H4 (cell line): ENCODE data around the gene SEZ6L. TPM values are rescaled to one million over a fixed set of nuclear protein-coding genes. Genes with fewer than 3 reads are reported as not detected.

Experiments used
- DNase-seq: peaks from one replicate; pipeline ENCODE4 v3.0.0-alpha.2; 2015; ENCODE audit warnings: low spot score
- total RNA-seq: library from RNA; depleted of rRNA; stranded (reverse); fragments of >200 nt; shearing (Covaris generic); gene quantifications from 2 replicates; pipeline ENCODE4 v1.2.3, GENCODE V29; 2014

Gene SEZ6L
- total RNA-seq, 1 experiment from 2014 or later = 0.02 TPM

DNA sequence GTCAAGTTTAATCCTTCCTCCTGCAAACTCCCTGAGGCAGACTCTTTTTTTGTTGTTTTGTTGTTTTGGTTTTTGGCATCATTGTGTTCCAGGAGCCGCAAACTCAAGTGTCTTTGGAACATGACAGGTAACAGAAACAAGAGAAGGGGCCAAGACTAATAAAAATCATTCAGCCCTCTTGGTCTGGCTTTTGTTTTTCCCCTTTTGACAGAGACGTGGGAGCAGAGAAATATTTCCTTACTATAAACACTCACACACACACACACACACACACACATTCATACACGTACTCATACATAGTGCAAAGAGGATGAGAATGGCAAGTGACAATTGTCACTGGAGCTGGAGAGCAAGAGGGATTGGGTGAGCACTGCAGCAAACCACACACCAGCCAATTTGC lies 249.4 kb downstream of the SEZ6L start:
- DNase-seq = no peak

DNA sequence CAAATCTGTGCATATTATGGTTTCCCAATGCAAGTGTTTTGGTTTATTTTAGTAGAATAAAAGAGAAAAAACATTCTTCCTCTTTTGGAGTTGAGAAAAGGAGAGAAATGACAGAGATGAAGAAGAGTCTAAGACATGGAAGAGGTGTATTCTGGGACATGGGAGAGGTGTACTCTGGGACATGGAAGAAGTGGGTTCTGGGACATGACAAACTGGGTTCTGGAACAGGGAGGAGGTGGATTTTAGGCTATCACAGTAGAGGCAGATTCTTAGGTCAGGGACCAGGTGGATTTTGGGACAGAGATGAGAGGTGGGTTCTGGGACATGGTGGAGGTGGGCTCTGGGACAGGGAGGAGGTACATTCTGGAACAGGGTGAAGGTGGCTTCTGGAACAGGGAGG lies 257.7 kb downstream of the SEZ6L start:
- DNase-seq = no peak

DNA sequence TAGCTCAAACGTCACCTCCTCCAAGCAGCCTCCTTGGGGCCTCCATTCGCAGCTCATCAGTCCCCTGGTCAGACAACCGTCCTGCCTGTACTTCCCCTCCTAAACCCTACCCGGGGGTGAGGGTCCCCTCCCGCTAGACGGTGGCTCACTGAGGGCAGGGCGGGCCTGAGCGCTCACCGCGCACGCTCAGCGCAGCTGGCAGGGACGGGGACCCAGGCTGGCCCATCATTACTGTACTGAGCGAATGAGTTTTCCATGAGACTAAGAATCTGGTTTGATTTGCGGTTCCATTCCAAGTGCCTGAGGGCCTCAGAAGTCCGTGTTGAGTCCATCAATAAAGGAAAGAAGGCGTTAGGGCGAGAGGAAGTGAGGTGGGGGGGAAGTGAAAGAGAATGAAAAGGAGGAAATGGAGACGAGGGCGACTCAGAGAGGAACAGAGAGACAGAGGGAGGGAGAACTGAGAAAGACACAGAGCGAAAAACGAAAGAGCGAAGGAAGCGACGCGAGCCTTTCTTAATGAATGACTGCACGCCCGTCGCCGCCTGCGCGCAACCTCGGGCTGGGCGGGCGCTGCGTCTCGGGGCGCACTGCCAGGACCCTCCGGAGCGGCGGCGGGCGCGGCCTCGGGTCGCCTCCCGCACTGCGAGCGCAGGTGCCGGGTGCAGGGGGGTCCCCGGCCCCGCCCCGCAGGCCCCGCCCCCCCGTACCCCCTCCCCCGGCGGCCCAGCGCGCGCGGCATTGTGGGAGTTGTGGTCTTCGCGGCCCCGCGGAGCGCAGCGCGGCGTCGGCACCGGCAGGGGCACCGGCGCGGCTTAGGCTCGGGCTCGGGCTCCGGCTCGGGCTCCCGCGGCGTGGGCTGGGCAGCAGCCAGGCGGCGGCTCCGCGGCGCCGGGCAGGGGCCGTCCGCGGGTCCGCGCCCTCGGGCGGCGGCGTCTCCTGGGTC lies 259.5 kb downstream of the SEZ6L start, which contains the start of gene ASPHD2:
TSS of gene ASPHD2 (plus strand) at position 746 of the 943 bp plus-strand sequence. CDS start 4,356 bp downstream, outside the sequence.
- DNase-seq = peak; percentile 48

DNA sequence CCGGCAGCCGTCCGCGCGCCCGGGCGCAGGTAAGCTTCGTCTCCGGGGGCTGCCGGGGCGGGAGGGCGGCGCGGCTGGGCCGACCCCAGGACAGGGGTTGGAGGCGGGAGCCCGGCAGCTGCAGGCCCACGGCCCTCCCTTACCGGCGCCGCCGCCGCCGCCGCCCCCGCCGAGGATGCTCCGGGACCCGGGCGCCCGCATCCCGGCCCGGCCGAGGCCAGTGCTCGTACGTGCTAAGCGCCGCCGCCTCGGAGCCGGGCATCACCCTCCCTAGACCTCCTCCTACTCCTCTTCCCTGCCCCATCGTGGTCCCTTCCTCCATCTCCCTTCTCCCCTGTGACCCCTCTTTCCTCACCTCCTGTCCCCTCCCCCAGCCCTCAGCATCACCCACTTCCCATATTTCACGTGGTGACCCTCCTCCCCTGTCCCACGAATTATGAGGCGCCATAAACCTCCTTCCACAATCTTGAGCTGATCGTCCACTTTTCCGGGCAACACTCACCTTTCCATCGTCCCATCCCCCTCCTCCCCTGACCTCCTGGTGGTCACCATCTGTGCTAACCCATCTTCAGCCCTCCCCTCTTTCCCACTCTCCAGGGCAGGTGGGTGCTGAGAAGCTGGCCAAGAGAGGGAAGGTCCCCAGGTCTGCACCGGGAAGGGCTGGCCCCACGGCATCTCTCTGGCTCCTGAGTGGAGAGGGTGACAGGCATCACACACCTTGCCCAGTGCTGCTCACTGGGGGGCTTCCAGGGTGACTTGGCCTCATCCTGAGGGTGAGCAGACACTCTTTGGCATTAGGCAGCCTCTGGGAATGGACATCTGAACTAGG lies 260.4 kb downstream of the SEZ6L start:
- DNase-seq = no peak

DNA sequence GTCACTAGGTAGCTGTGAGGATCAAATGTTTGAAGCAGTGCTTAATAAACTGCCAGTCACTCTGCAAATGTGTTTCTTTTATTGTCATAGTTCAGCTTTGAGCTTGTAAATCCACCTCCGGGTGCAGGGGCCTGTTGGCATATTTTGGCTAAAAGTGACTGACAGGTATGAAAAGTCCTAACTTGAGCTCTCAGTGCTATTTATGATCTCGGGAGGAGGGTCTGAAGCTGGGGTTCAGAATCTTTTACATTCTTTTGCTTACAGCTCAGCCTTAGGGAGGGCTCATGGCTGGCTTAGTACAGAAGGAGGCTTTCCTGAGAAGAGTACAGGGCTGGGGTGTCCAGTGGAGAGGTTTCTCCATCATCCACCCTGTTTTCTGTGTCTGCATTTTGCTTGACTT lies 261.3 kb downstream of the SEZ6L start:
- DNase-seq = no peak

DNA sequence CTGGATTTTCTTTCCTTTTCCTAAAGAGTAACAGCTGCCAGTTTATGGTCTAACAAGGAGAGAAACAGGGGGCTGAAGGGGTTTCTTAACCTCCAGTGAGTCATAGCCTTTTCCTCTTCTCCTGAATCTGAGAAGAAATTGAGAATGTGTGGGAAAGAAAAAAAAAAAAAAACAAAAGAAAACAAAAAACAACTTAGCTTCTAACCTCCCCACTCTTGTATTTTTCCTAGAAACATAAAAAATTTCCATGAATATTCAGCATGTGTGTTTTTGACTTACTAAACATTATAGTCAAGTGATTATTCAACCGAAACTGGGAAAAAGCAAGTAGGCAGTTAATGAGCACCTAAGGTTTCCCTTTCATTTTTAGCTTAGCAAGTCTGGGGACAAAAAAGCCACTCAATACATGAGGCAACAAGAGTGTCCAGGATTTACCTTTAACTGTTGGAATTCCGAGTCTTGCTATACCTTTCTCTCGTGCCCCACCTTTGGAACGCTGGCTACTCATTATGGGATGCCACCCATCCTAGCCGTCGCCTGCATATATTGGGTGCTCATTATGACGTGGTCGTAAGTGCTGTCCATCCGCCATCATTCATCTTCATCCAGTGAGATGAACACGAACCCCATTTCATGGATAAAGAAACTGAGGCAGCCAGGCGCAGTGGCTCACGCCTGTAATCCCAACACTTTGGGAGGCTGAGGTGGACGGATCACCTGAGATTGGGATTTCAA lies 262.2 kb downstream of the SEZ6L start:
- no peak for DNase-seq

DNA sequence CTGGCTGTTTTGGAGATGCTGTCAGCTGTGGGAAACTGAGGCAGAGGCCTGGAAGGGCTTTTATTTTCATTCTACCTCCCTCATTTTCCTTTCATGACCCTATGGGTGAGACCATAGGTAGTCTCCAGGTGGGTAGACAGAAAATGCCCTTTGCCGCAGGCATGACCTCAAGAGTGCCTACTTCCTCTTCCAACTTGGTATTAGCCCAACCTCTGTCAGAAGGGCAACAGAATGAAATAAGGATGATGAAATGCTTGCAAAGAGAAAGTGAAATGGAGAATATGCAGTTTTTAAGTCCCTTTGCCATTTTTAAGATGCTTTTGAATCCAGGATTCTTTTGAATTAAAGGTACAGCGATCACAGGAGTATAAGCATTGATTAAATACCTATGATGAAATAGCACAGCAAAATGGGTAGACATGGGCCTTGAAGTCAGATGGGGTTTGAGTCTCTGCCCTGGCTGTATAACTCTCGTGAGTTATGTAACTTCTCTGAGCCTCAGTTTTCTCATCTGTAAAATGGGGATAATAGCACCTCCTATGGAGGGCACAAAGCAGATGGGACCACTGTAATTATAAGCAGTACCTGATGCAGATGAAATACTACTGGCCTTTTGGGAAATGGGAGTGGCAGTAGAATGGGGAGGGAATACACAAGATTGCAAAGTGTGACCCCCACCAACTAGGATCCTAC lies 263.5 kb downstream of the SEZ6L start:
- DNase-seq = no peak
